Ramos (cell line): ENCODE results near the gene CLSTN2.

Experiments used
- in situ Hi-C: fragments of 300-500 bp; cut with MboI; formaldehyde crosslinking; loops from one replicate; pipeline ENCODE4 v1.14.3; 2022; ENCODE audit warnings: low sequenced_read_pairs; ENCODE audit not compliant: unreplicated experiment

The CLSTN2 gene

DNA sequence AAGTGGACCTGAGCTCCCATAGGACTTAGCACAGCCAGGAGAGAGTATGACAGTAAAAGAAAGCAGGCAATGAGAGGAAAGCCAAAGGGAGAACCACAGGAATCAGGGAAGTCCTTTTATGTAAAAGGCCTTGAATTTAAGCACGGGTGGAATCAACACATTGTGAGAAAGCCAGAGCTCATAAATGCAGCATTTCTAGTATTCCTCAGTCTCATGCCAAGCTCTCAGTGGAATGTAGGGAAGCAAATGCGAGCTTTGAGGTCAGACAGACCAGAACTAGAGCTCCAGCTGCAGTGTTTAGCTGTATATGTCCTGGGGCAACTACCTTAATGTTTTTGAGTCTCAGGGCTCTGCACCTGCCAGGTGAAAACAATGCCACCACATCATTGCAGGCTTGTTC lies 610.8 kb downstream of the CLSTN2 start:
- in situ Hi-C loops = no loop called here

DNA sequence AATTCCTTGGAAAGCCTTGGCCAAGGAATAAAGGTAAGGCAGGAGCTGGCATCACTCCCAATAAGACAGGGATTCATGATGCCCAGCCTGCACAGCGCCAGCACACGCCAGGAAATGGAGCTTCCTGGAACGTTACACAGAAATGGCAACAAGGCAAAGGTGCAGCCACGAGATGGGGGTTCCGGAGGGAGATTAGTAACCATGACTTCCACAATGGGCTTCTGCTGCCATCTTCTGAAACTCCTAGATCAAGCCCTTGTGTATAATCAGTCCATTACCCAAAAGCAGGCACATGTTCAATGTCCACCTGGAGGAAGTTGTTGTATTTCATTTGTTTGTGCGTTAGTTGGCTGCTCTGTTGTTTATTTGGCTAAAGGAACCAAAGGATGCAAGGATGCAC lies 611.7 kb downstream of the CLSTN2 start:
- in situ Hi-C loops = no loop called here

DNA sequence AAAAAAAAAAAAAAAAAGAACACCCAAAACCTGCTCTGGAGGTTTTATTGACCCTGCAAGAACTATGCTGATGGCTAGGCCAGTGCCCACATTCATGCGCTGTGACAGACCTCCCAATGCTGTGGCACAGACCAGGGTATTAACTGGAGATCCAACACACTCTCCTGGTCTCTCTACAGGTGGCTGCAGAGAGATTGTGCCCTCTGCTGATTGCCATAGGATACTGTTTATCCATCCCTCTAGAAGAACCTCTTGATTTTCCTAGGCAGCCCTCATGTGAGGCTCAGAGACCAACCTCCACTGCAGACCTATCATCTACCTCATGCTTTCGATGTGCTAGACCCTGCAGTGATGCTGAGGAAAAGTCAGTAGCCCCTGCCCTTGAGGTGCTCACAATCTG lies 617.4 kb downstream of the CLSTN2 start:
- in situ Hi-C loops = no loop called here

DNA sequence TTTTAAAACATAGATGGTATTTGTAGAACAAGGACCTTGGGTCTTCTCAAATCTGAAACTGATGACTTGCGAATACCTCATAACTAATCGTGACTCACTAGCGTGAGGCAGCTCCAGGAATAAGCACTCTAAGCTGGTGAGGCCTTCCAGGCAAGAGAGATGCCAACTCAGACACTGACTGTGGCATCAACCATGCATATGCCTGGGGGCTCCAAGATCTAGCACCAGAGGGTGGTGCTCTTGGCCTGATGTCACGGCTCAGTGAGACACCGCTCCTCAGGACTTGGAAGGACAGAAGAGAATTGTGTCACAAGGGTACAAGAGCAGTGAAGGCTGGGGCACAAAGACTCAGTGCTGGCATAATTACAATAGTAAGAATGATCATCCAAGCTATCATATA lies 617.9 kb downstream of the CLSTN2 start:
- in situ Hi-C loops = no loop called here

DNA sequence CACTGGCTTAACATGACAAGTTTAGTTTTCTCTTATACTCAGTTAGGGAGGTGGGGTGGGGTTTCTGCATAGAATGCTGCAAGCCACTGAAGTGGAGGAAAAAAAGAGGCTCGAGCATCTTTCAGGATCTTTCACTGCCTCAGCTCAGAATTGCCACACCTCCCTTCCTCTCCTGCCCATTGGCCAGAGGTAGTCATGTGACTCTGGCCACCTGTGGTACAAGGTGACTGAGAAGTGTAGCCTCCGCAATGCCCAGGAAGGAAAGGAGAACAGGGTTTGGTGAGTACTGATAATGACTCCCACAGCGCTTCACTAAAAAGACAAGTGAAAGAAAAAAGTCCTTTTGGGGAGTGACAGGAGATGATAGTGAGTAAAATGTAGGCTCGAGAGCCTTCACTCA lies 618.6 kb downstream of the CLSTN2 start:
- in situ Hi-C loops = no loop called here

GRCh38 chr3:140555666-140556065 lies 620.7 kb downstream of the CLSTN2 start:
- in situ Hi-C loops = no loop called here

GRCh38 chr3:140557476-140557875 lies 622.5 kb downstream of the CLSTN2 start:
- in situ Hi-C loops = no loop called here

DNA sequence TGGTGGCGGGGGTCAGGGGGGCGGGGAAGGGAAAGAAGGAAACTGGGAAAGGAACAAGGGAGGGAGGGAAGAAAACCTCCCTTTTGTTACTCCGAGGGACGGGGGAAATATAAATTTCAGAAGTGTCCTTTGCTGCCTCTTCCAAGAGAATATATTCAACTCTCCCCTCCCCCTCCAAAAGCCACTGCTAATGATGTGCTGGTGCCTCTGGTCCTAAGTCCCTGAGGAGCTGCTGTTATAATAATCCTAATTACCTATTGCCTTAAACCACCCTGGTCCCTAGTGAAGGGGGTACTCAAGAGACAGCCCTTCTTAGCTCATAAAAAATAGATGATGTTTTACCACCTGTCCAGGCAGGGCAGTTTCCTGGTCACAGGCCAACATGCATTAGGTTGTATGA lies 624.6 kb downstream of the CLSTN2 start:
- in situ Hi-C loops = no loop called here

- in situ Hi-C loops = no loop called here
These were observed 628.3 kb downstream of the CLSTN2 start for GRCh38 chr3:140563206-140563760.

DNA sequence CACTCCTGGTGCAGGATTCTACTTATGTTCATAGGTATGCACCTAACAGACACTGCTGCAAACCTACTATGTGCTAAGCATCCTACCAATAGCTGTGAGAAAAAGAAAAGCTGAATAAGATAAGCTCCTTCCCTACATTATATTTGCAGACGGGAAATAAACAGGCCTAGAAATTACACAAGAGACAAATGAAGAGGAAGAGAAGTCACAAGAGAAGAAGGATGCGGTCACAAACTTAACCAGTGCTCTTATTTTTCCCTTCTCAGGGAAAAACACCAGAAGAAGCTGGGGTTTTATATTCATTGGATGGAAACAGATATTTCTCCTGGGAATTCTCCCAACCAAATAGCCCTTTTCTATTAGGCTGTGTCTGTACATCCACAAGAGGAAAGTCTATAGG lies 633.1 kb downstream of the CLSTN2 start:
- in situ Hi-C loops = no loop called here

- in situ Hi-C loops = no loop called here
These were observed 634.0 kb downstream of the CLSTN2 start for GRCh38 chr3:140568842-140569520.

- in situ Hi-C loops = no loop called here
These were observed 635.6 kb downstream of the CLSTN2 start for GRCh38 chr3:140570602-140571001.

GRCh38 chr3:140571836-140572235 lies 636.9 kb downstream of the CLSTN2 start:
- in situ Hi-C loops = no loop called here

DNA sequence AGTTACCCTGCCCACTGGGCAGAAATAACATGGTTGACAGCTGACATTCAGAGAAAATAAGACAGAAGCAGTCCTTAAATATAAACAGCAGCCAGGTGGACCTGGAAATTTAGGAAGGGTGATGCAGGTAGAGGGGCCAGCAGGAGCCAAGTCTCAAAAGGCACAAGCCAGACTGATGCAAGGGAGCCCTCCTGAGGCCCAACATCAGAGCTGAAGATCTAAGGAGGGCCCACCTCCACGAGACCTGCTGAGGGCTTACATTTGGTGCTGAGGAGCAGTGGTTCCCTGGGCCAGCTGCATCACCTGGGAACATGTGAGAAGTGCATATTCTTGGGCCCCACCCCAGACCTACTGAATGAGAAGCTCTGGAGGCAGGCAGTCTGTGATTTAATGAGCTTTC lies 637.3 kb downstream of the CLSTN2 start:
- in situ Hi-C loops = no loop called here

GRCh38 chr3:140573011-140573410 lies 638.0 kb downstream of the CLSTN2 start:
- in situ Hi-C loops = no loop called here

- in situ Hi-C loops = no loop called here
These were observed 639.4 kb downstream of the CLSTN2 start for GRCh38 chr3:140574375-140574774.

DNA sequence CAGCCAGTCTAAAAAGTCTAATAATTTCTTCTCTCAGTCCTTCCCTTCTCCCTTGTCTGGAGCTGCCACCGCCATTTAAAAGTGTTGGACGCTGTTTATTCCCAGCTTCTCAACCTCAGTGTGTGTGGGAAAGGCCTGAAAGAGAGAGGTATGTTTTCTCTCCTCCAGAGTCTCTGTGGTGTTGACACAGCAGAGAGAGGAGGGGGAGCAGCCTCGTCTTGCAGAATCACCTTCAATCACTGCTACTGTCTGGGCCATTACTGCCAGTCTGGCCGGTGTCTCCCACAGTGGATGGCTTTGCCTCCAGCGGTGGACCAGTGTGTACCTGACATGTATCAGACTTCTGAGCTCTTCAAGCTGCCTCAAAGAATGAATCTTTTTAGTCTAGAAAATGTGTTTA lies 641.5 kb downstream of the CLSTN2 start:
- in situ Hi-C loops = no loop called here

- in situ Hi-C loops = no loop called here
These were observed 642.9 kb downstream of the CLSTN2 start for GRCh38 chr3:140577911-140578310.

GRCh38 chr3:140579260-140579659 lies 644.3 kb downstream of the CLSTN2 start:
- in situ Hi-C loops = no loop called here

- in situ Hi-C loops = no loop called here
These were observed 645.8 kb downstream of the CLSTN2 start for GRCh38 chr3:140580746-140581145.

DNA sequence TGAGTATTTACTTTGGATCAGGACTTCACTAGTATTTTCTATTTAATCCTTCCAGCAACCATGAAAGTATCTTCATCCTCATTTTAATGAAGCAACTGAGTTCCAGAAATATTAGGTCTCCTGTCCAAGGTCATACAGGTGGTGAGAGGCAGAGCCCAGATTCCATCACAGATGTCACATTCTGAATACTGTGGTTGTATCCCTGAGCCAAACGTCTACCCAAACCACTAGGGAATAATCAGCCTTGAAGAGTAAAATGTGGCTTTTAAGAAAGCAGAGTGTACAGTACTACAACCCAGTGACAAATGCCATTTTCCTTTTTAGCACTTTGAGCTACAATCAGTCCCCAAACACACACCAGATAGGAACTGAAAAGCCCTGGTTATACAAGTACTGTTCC lies 649.6 kb downstream of the CLSTN2 start:
- in situ Hi-C loops = no loop called here

DNA sequence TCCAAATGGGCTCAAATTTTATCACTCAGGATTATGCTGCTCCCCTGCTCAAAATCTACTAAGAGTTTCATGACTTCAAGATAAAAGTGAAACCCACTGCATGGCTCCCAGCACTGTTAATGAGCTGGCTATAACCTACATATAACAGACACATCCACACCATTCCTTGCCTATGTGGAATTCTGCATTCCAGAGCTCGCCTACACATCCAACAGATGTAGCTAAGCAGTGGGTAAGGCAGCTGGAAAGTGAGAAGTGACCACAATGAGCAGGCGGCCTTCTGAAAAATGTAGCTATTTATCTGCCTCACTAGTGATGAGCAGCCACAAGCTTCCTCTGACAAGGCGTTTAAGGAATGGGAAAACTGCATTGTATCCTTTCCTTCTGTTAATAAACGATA lies 650.8 kb downstream of the CLSTN2 start:
- in situ Hi-C loops = no loop called here
